A549 (cell line): Measurements from ENCODE around the gene TOP3A.

Experiments used
- RAD21 ChIP-seq, 2 experiments: fragments of >200 bp in 1 of 2; sonication (Bioruptor Twin) in 1 of 2; formaldehyde crosslinking in 1 of 2; IDR thresholded peaks in 1 of 2; conservative IDR thresholded peaks in 1 of 2; 2 replicates in 1 of 2; 3 replicates in 1 of 2; pipeline ENCODE4 v1.6.1; 2012 to 2018; ENCODE audit warnings: inconsistent platforms in 1 of 2
- TF ChIP-seq, protein P1 (sequence below): fragments of 250-450 bp; sonication (Bioruptor Pico); IDR thresholded peaks from 2 replicates; pipeline ENCODE4 v1.5.0; 2021; ENCODE audit warnings: mild to moderate bottlenecking, moderate library complexity, borderline replicate concordance
- TF ChIP-seq, protein P2 (sequence below): fragments of >200 bp; sonication (Bioruptor Twin); formaldehyde crosslinking; IDR thresholded peaks from 3 replicates; pipeline ENCODE4 v1.5.1; 2016

DNA sequence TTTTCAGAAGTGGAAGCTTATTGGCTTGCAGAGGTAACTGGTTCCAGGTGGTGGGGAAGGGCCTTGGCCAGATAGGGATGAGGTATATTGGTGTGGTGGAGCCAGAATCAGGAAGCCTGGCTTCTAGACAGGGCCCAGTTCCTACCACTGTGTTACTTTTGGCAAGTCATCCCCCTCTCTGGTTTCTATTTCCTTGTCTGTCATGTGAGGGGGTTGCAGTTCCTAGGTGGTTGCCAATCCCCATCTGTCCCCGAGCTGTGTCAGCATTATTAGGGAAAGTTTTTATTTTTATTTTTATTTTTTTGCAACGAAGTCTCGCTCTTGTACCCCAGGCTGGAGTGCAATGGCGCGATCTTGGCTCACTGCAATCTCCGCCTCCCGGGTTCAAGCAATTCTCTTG lies 3.3 kb upstream of the TOP3A start:
- TF ChIP-seq, protein P1, sequence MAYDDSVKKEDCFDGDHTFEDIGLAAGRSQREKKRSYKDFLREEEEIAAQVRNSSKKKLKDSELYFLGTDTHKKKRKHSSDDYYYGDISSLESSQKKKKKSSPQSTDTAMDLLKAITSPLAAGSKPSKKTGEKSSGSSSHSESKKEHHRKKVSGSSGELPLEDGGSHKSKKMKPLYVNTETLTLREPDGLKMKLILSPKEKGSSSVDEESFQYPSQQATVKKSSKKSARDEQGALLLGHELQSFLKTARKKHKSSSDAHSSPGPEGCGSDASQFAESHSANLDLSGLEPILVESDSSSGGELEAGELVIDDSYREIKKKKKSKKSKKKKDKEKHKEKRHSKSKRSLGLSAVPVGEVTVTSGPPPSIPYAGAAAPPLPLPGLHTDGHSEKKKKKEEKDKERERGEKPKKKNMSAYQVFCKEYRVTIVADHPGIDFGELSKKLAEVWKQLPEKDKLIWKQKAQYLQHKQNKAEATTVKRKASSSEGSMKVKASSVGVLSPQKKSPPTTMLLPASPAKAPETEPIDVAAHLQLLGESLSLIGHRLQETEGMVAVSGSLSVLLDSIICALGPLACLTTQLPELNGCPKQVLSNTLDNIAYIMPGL (CRISPR knock-in tag) = no peak
- TF ChIP-seq, protein P2, sequence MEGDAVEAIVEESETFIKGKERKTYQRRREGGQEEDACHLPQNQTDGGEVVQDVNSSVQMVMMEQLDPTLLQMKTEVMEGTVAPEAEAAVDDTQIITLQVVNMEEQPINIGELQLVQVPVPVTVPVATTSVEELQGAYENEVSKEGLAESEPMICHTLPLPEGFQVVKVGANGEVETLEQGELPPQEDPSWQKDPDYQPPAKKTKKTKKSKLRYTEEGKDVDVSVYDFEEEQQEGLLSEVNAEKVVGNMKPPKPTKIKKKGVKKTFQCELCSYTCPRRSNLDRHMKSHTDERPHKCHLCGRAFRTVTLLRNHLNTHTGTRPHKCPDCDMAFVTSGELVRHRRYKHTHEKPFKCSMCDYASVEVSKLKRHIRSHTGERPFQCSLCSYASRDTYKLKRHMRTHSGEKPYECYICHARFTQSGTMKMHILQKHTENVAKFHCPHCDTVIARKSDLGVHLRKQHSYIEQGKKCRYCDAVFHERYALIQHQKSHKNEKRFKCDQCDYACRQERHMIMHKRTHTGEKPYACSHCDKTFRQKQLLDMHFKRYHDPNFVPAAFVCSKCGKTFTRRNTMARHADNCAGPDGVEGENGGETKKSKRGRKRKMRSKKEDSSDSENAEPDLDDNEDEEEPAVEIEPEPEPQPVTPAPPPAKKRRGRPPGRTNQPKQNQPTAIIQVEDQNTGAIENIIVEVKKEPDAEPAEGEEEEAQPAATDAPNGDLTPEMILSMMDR = no peak
- no peak for TF ChIP-seq RAD21 (conservative IDR thresholded peaks at IDR 0.05 in 1 of 2, IDR thresholded peaks at IDR 0.05 in 1 of 2)
